HG02970 (cell line): Measurements from ENCODE around the gene TNC.

Source experiments
- ATAC-seq: cut with Tn5 transposase; IDR thresholded peaks from one replicate; pipeline ENCODE4 v1.9.1; 2021; ENCODE audit warnings: mild to moderate bottlenecking, moderate library complexity, moderate number of reproducible peaks; ENCODE audit not compliant: unreplicated experiment, low FRiP score

The TNC gene

GRCh38 chr9:115018547-115019435, 99.2 kb downstream of the TNC start:
- ATAC-seq, result no peak

DNA sequence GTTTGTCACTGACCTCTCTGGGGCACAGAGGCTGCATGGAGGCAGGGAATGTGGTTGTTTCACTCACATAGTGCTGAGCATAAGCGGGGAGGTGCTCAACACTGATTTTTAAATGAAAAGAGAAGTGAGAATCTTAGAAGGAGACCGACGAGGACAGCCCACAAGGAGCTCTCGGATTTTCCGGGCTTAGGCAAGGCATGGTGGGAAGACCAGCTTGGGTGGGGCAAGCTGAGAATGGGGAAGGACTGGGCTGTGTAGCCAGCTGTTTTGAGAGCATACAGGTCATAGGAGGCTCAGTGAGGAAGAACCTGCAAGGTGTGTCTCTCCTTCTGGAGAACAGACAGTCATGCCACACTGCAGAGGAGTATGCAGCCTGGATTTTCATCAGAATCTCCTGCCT, 101.6 kb downstream of the TNC start:
- no peak for ATAC-seq

DNA sequence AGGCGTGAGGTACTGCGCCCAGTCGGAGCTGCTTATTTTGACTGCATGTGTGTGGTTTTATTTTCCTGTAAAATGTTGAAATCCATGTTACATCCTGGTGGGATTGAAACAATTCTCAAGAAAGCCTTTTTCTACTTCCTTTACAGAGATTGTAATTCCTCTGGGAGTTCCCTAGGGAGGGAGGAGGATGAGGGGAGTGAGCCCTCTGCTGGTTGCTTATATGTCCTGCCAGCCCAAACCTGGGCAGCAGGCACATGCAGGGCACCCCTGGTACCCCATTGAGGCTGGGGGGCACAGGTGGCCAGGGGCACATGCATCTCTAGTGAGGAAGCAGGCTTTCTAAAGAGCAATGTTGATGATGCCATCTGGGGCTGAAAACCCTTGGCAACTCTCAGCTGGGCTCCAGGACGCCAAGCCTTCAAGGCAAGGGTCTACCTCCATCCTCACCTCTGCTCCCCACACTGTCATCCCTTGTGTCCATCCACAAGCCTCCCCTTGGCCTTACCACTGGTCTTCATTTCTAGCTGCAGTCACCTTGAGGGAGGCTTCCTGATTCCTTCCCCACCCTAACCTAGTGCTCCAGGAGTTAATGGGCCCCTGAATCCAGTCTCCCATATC, 102.8 kb downstream of the TNC start:
- ATAC-seq, result no peak

DNA sequence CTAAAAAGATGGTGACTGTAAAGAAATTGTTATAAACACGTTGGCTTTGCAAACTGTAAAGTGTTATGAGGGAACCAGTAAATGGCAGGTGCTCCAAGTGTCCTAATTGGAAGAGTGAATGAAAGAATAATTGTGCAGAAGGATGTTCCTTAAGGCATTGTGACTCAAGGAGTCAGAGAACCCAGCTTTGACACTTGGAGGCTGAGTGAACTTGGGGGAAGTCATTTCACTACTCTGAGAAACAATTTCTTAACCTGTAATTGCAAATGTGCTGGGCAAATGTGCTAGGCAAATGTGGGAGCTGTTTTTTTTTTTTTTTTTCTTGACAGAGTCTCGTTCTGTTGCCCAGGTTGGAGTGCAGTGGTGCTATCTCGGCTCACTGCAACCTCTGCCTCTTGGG, 103.5 kb downstream of the TNC start:
- no peak for ATAC-seq

DNA sequence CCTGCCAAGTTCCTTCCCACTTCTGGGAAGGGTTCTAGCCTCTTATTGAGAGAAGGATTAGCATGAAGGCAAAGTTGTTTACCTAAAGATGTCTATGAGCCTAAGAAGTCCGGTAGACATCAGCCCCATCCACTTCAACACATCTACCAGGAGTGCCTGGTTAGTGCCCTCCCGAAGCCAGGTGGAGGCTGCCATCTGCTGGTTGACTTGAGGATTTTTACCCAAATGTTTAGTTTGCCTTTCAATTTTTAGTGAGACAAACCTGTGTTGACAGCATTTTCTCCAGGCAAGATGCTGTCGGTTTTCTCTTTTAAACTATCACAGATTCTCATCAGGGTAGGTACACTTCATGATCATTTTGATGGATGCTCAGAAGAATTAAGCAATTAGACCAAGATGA, 104.0 kb downstream of the TNC start:
- peak; percentile 60 for ATAC-seq

DNA sequence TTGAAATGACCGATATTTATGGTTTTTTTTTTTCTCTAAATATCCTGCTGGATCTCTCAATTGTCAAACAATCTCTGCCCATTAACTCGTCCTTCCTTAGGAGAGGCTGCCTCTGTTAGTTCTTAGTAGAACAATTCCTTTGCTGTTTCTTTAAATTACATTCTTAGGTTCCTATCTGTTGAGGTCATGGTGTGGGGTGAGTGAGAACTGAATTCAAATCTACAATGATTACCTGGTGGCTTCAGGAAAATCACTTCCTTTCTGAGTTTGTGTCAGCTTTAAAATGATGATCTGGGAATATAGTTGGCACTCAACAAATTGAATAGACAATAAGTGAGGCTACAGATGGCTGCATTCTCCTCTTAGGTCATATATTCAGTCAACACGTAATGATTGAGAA, 105.5 kb downstream of the TNC start:
- no peak for ATAC-seq

DNA sequence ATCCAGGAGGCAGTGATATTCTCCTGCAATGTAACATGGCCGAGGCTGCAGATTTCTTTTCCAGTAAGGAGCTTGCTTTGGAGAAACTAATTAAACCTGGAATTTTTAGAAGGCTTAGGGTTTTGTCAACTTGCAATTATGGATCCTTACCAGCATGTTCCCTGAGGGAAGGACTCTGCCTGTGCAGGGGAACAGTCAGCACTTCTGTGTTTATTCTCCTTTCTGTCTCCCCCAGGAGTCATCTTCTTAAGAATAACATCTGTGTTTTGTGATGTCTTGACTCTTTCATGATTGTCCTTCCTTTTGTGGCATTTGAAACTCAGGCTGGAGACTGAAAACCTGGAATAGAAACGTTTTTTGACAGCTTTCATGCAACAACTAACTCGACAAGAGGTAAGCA, 107.1 kb downstream of the TNC start:
- ATAC-seq, result no peak

DNA sequence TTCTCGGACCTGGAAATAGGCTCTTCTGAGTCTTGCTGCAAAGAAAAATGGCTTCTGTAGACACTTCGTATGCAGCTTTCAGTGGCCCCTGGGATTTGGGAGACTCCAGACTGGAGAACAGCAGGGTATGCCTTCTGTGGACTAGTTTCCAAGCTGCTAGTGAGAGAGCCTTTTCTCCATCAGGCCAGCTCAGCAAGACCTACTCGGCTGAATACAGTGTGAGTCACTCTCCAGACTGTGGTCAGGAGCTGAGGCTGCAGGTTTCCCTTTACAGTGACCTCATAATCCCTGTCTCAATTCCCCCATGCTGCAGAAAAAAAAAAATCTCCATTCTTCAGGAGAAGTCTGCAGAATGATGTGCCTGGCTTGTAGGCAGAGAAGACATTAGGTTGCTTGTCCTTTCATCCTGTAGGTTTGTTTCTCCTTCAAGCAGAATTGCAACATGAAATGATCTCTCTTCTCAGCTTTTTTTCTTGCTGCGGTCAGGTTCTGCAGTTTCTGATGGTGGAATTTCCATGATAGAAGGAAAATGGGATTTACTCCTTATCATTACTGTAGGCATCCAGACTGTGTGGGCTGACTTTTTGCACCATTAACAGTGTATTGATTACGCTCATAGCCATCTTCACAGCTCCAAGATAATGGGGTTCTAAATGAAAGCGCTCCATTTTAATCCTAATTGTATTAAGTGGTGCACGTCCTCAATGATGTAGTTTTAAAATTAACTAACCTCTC, 109.3 kb downstream of the TNC start:
- ATAC-seq, result no peak

GRCh38 chr9:115006660-115007059, 111.3 kb downstream of the TNC start:
- ATAC-seq, result no peak

- ATAC-seq, result no peak
Observed at GRCh38 chr9:115005322-115005721, 112.6 kb downstream of the TNC start.

DNA sequence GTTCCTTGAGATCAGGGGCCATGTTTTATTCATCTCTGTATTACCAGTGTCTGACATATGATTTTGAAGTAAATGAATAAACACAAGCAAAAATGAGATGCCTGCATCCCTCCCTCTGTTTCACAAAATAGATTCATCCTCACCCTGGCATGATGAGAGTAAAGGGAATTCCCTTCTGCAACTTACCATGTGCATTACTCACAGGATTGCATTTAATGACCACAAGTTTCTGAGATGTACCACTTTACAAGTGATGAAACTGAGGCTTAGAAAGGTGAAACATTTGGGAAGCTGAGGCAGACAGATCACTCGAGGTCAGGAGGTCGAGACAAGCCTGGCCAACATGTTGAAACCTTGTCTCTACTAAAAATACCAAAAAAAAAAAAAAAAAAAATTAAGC, 113.4 kb downstream of the TNC start:
- no peak for ATAC-seq

DNA sequence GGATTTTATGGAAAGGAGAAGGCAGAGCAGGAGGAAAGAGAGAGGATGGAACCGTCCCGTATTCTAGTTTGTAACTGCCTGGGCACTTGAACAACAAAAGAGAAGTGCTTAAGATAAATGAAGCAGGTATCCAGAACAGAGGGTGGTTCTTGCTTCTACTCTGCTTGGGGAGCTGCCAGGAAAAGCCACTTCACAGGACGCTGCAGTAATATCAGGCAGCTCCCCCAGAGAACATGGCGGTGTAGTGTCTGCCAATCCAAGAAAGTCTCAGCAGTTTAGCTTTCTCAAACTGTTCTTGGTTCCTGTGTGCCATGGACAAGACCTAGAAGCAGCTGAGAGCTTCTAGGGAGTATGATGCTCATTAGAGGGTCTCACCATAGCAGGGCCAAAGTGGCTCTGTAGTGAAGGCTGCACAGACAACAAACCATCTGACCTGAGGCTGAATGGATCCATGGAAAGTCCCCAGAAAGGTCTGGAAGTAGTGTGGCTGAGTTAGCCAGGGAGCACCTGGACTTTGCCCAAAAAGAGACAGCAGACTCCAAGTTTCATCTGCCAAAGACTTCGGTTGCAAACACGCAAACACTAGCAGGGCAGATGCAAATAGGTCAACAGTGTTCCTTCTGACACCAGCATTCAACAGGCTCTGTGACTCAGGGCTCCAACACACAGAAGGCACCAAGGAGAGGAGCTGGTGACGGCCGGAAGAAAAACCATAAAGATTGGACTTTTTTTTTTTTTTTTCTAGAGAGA, 115.4 kb downstream of the TNC start:
- ATAC-seq, result no peak

DNA sequence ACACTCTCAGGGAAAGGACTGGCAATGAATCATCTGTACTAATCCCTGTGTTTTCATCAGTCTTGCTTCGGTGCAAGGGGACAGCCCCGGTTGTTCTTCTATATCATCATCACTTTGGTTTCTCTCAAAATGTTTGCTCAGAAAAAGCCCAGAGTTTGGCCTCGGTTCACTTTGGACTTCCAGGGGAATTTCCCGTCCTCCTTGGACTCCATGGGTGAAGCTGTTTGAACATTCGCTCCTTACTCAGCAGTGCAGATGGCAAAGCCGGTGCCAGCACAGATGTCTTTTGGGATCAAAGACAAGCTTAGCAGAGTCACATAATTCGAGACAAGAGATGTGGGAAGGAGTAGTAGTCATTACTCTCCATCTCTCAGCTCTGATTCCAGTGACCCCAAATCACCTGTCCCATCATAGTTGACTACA, 117.7 kb downstream of the TNC start:
- ATAC-seq, result no peak

GRCh38 chr9:114998326-114998725, 119.6 kb downstream of the TNC start:
- ATAC-seq, result no peak

DNA sequence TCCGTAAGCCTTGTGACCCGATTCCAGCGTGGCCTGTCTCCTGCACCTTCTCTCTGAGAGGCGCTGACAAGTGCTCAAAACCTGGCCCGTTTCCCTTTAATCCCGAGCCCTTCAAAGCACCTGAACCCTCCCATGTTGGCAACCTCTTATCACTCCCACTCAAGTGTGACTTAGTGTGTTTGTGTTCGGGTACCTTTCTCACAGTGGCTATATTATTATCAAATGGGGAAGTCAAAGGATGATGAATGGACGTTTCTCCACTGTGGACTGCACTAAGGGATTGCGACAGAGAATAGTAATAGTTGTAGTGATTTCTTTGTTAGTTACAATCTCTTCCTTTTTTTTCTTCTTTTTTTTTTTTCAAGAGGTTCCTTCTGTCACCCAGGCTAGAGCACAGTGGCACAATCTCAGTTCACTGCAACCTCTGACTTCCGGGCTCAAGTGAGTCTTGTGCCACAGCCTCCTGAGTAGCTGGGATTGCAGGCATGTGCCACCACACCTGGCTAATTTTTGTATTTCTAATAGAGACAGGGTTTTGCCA, 122.2 kb downstream of the TNC start:
- no peak for ATAC-seq

DNA sequence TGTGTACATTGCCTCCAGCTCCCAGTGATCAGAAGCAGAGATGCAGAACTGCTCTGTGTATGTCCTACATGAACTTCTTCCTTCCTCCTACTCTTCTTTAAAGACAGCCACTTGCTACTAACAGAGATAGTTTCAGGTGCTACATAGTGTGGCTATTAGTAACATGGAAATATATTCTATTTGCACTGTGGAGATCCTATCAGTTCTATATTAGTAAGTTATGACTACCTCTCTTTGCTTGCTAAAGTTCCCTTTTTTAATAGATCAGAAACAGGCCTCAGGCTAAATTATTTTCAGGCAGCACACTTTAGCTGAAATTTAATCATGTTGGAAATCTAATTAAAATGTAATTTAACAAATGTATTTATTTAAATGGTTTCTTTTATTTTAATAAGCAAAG, 123.2 kb downstream of the TNC start:
- no peak for ATAC-seq

DNA sequence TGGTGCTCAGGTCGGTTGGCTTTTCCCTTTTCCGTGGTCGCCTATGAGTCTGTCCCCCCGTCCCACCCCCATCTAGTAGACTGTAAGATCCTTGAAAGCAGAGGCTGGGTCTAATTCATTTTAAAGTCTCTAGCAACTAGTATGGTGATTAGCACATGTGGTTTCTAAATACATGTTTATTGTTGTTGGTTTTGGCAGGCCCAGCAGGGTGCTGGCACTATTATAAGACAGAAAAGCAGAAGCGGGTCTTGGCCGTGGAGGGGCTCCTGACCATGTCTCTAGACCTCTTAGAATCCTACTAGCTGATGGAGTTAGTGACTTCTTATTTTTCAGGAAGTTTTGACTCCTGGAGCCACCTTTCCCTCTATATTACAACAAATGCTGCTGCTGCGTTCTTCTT, 126.1 kb downstream of the TNC start:
- no peak for ATAC-seq

- no peak for ATAC-seq
Observed at GRCh38 chr9:114990901-114991300, 127.1 kb downstream of the TNC start.

GRCh38 chr9:114989600-114990410, 128.2 kb downstream of the TNC start:
- no peak for ATAC-seq
